HCT116 (cell line): Measurements from ENCODE around the gene FTL. TPM values are rescaled to one million over a fixed set of nuclear protein-coding genes. Genes with fewer than 3 reads are reported as not detected.

Experiments used
- ATAC-seq: fragments of 200-7000 bp; cut with Tn5 transposase; 2 replicates; pipeline ENCODE4 v1.9.1; 2020; ENCODE audit warnings: mild to moderate bottlenecking, moderate library complexity
- BruUV-seq: library from RNA; stranded (reverse); fragments of 400-500 nt; replicated peaks from 2 replicates; lab custom pipeline; 2021; lab: Mats Ljungman, UMichigan
- CTCF ChIA-PET: fragments of 300-600 bp; sonication (Branson Sonifier 250); formaldehyde crosslinking; loops from one replicate; lab custom pipeline; 2021; ENCODE audit warnings: antibody characterized with exemption; lab: Charles Lee
- POLR2A ChIA-PET: fragments of 300-600, 350-600 bp; sonication (Branson Sonifier 250); formaldehyde crosslinking; loops from one replicate; lab custom pipeline; 2021; ENCODE audit warnings: antibody characterized with exemption; lab: Charles Lee
- RAD21 ChIA-PET, 2 experiments: fragments of 300-600 bp; sonication (Branson Sonifier 250); formaldehyde crosslinking; loops; one replicate each; lab custom pipeline; 2023; ENCODE audit warnings: low total read pairs in 2 of 2; ENCODE audit not compliant: uncharacterized antibody in 2 of 2, unreplicated experiment in 2 of 2, low non-redundant PET in 1 of 2; lab: Charles Lee
- DNase-seq: peaks from one replicate; pipeline ENCODE4 v3.0.0-alpha.2; 2010; ENCODE audit warnings: low read depth, low spot score
- H2AFZ ChIP-seq: fragments of 200-600 bp; shearing (Covaris generic), sonication (generic); 2 replicates; pipeline ENCODE4 v1.6.1; 2017; ENCODE audit warnings: low read depth, mixed run types, mixed read lengths, antibody characterized with exemption, low read length; ENCODE audit not compliant: poor library complexity, severe bottlenecking
- H3K27ac ChIP-seq: 2 replicates; pipeline ENCODE4 v1.5.1; 2012; ENCODE audit warnings: low read depth, low read length
- H3K27me3 ChIP-seq: fragments of 200-600 bp; sonication (generic); 2 replicates; pipeline ENCODE4 v1.6.1; 2016; ENCODE audit warnings: mixed run types, low read length, mixed read lengths; ENCODE audit not compliant: insufficient read depth
- H3K36me3 ChIP-seq, 2 experiments: fragments of 200-500 bp in 1 of 2; fragments of 200-600 bp in 1 of 2; sonication (Bioruptor generic) in 1 of 2; sonication (generic) in 1 of 2; 2 replicates each; pipeline versions ENCODE4 v1.5.1 to v1.6.1; 2014 to 2016; ENCODE audit warnings: low read length in 2 of 2, inconsistent platforms in 1 of 2, mixed read lengths in 1 of 2, mixed run types in 1 of 2; ENCODE audit not compliant: insufficient read depth in 2 of 2, control insufficient read depth in 1 of 2
- H3K4me1 ChIP-seq, 2 experiments: fragments of 200-600 bp in 1 of 2; sonication (generic) in 1 of 2; 2 replicates each; pipeline versions ENCODE4 v1.5.1 to v1.6.1; 2012 to 2017; ENCODE audit warnings: low read length in 2 of 2, inconsistent platforms in 1 of 2, mild to moderate bottlenecking in 1 of 2, mixed read lengths in 1 of 2, mixed run types in 1 of 2, moderate library complexity in 1 of 2; ENCODE audit not compliant: insufficient read depth in 2 of 2, control insufficient read depth in 1 of 2
- H3K4me2 ChIP-seq: fragments of 200-600 bp; sonication (generic); 2 replicates; pipeline ENCODE4 v1.6.1; 2017; ENCODE audit warnings: mixed run types, low read length, mixed read lengths
- H3K4me3 ChIP-seq, 2 experiments: fragments of 200-600 bp in 1 of 2; sonication (generic) in 1 of 2; replicated peaks in 1 of 2; 2 replicates each; pipeline ENCODE4 v1.5.1; 2011 to 2016; ENCODE audit warnings: low read length in 2 of 2, control low read depth in 1 of 2, low read depth in 1 of 2, mild to moderate bottlenecking in 1 of 2, mixed read lengths in 1 of 2, mixed run types in 1 of 2
- H3K79me2 ChIP-seq: fragments of 200-600 bp; sonication (generic); 2 replicates; pipeline ENCODE4 v1.6.1; 2017; ENCODE audit warnings: mild to moderate bottlenecking, mixed run types, low read length, moderate library complexity, mixed read lengths; ENCODE audit not compliant: insufficient read depth
- H3K9ac ChIP-seq: fragments of 200-600 bp; sonication (generic); 2 replicates; pipeline ENCODE4 v1.6.1; 2016; ENCODE audit warnings: low read length, mixed read lengths
- H3K9me2 ChIP-seq: fragments of 200-600 bp; sonication (generic), shearing (Covaris generic); 2 replicates; pipeline ENCODE4 v1.6.1; 2017; ENCODE audit warnings: mixed run types, mild to moderate bottlenecking, moderate library complexity; ENCODE audit not compliant: insufficient read depth
- H3K9me3 ChIP-seq, 2 experiments: fragments of 200-500 bp in 1 of 2; fragments of 200-600 bp in 1 of 2; sonication (Bioruptor generic) in 1 of 2; sonication (generic) in 1 of 2; 2 replicates each; pipeline ENCODE4 v1.6.1; 2014 to 2017; ENCODE audit warnings: low read length in 2 of 2, mixed read lengths in 2 of 2, inconsistent platforms in 1 of 2, low read depth in 1 of 2, mild to moderate bottlenecking in 1 of 2, mixed run types in 1 of 2, moderate library complexity in 1 of 2; ENCODE audit not compliant: control insufficient read depth in 1 of 2, insufficient read depth in 1 of 2
- H4K20me1 ChIP-seq: fragments of 200-600 bp; sonication (generic), shearing (Covaris generic); 2 replicates; pipeline ENCODE4 v1.6.1; 2017; ENCODE audit warnings: mixed run types, mild to moderate bottlenecking, moderate library complexity; ENCODE audit not compliant: insufficient read depth
- CEBPB ChIP-seq: IDR thresholded peaks from 2 replicates; pipeline ENCODE4 v1.6.1; 2012; ENCODE audit warnings: low read depth
- CTCF ChIP-seq, 3 experiments: fragments of 200-600 bp in 1 of 3; sonication (generic) in 1 of 3; IDR thresholded peaks in 2 of 3; conservative IDR thresholded peaks in 1 of 3; 2 replicates each; pipeline ENCODE4 v1.5.1; 2012 to 2017; ENCODE audit warnings: low read depth in 2 of 3, low read length in 2 of 3, antibody characterized with exemption in 1 of 3, borderline replicate concordance in 1 of 3, control low read depth in 1 of 3, mild to moderate bottlenecking in 1 of 3, mixed read lengths in 1 of 3, mixed run types in 1 of 3, moderate library complexity in 1 of 3; ENCODE audit not compliant: insufficient read depth in 1 of 3
- ELF1 ChIP-seq: IDR thresholded peaks from 2 replicates; pipeline ENCODE4 v1.6.1; 2012; ENCODE audit warnings: low read depth, borderline replicate concordance
- EZH2phosphoT487 ChIP-seq: fragments of 200-600 bp; IDR thresholded peaks from 2 replicates; pipeline ENCODE4 v1.6.1; 2018; ENCODE audit warnings: antibody characterized with exemption, borderline replicate concordance
- POLR2A ChIP-seq: IDR thresholded peaks from 2 replicates; pipeline ENCODE4 v1.7.0; 2011; ENCODE audit warnings: borderline replicate concordance; ENCODE audit not compliant: insufficient read depth, insufficient read length; ENCODE audit errors: extremely low read depth
- POLR2AphosphoS5 ChIP-seq: IDR thresholded peaks from 2 replicates; pipeline ENCODE4 v1.6.1; 2011; ENCODE audit warnings: mild to moderate bottlenecking, low read depth, low read length, moderate library complexity
- RAD21 ChIP-seq: IDR thresholded peaks from 2 replicates; pipeline ENCODE4 v1.6.1; 2012; ENCODE audit warnings: low read depth, mild to moderate bottlenecking
- SIN3A ChIP-seq: IDR thresholded peaks from 2 replicates; pipeline ENCODE4 v1.6.1; 2012; ENCODE audit warnings: low read depth
- SRF ChIP-seq: IDR thresholded peaks from 2 replicates; pipeline ENCODE4 v1.6.1; 2012; ENCODE audit warnings: low read depth
- YY1 ChIP-seq: IDR thresholded peaks from 2 replicates; pipeline ENCODE4 v1.6.1; 2011; ENCODE audit warnings: low read length, low read depth, moderate library complexity, mild to moderate bottlenecking; ENCODE audit not compliant: insufficient replicate concordance; ENCODE audit errors: extremely low read depth
- ZBTB33 ChIP-seq: IDR thresholded peaks from 2 replicates; pipeline ENCODE4 v1.6.1; 2011; ENCODE audit warnings: mild to moderate bottlenecking, low read length, moderate library complexity; ENCODE audit not compliant: insufficient replicate concordance; ENCODE audit errors: extremely low read depth
- ZFX ChIP-seq: fragments of 450-650 bp; IDR thresholded peaks from 2 replicates; pipeline ENCODE4 v1.6.1; 2017
- intact Hi-C: fragments of 100-400 bp; cut with micrococcal nuclease; formaldehyde crosslinking; loops from 2 replicates; pipeline ENCODE4 v1.10.0; 2022
- total RNA-seq: library from RNA; stranded (reverse); gene quantifications from one replicate; pipeline ENCODE4 v1.2.1, GENCODE V29; 2021; ENCODE audit not compliant: unreplicated experiment

The FTL gene
- total RNA-seq, 1 experiment from 2014 or later = 1,885 TPM

GRCh38 chr19:48962029-48962848 is 2.9 kb upstream of the FTL start (continued):
- TF ChIP-seq ZBTB33 = no peak
- no peak for TF ChIP-seq EZH2phosphoT487
- no peak; the same call in 1 of the 2 replicates for TF ChIP-seq ELF1
- peak; percentile 45; the same call in 1 of the 2 replicates for TF ChIP-seq ZFX
- TF ChIP-seq, all 23 proteins: peak for 4

GRCh38 chr19:48962849-48963165 is 2.3 kb upstream of the FTL start:
- H3K4me1 ChIP-seq = peaks cover 35 to 62% of the 10 kb centered on the region in 2 experiments
- TF ChIP-seq ELF1 (no peak), POLR2A (no peak), SRF (no peak), RAD21 (no peak), POLR2AphosphoS5 (no peak), CTCF (IDR thresholded peaks at IDR 0.05 in 2 of 3, conservative IDR thresholded peaks at IDR 0.05 in 1 of 3; ENCODE audit: borderline replicate concordance in 1 of 3, insufficient read depth in 1 of 3, low read depth in 2 of 3, low read length in 2 of 3) (no peak), CEBPB (no peak), YY1 (no peak), SIN3A (no peak)
- ATAC-seq (no peak), DNase-seq (no peak)
- H3K27ac ChIP-seq = peak overlapping the region; percentile 98
- no peaks in the 10 kb centered on the region for H3K9me2 ChIP-seq
- intact Hi-C loops = no loop called here
- BruUV-seq = no TSS peak
- peak overlapping the region; percentile 22 to 43; a peak in 3 of 4 replicates for H3K4me3 ChIP-seq
- H3K9me3 ChIP-seq = no peaks in the 10 kb centered on the region
- CTCF ChIA-PET = interaction anchor here (1.3 kb wide), 1 partner anchor 31 kb away, joined by 3 read pairs; the partner anchor contains the start of gene RUVBL2
- RAD21 ChIA-PET = interaction anchor here in 1 of 2 experiments (1.0 kb wide), 1 partner anchor 120 kb away, joined by 3 read pairs; no protein-coding TSS in a partner anchor
- peak overlapping the region; percentile 83 for H3K4me2 ChIP-seq
- peaks cover 9% of the 10 kb centered on the region; the same call in 1 of the 2 replicates for H4K20me1 ChIP-seq
- H3K9ac ChIP-seq = peak overlapping the region; percentile 78
- H3K36me3 ChIP-seq = peaks cover 0 to 14% of the 10 kb centered on the region in 2 experiments; a peak in 1 of 4 replicates
- H2AFZ ChIP-seq = no peak overlapping the region
- no peaks in the 10 kb centered on the region for H3K27me3 ChIP-seq
- POLR2A ChIA-PET = interaction anchor here (1.0 to 1.5 kb wide), 5 partner anchors 8 to 90 kb away, joined by 3 to 12 read pairs (median 5); partner anchors contain the start of genes DHDH and PPP1R15A
- peaks cover 16% of the 10 kb centered on the region for H3K79me2 ChIP-seq
